ENCODE results near the gene WTAP. TPM values are rescaled to one million over a fixed set of nuclear protein-coding genes. Genes with fewer than 3 reads are reported as not detected.

WTAP gene
- total and polyA plus RNA-seq, 2 of the 4 experiments (the other 2 are of a cell fraction) = 30.2 to 92.3 TPM

DNA sequence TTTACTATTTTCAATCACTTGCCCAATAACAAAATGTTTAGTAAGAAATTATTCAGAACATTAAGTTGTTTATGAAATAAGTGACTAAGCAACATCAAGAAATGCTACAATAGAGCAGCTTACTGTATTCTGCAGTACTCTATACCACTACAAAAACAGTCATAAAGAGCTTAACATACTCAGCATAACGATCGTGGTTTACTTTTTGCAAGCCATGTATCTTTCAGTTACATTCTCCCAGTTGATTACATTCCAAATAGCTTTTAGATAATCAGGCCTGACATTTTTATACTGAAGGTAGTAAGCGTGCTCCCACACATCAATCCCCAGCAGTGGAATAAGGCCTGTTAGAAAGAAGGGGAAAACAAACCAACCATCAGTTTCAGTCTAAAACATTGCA lies 45.0 kb upstream of the WTAP start:
- peak; percentile 74 for DNase-seq
- ChIA-PET POLR2A (ENCODE audit: unreplicated experiment) (interaction anchor here (0.6 to 1.0 kb wide), 3 partner anchors 19 to 109 kb away, joined by 3 to 9 read pairs (median 3); partner anchors contain the start of gene ACAT2), CTCF (interaction anchor here (1.5 kb wide), 1 partner anchor 9 kb away, joined by 5 read pairs; no protein-coding TSS in a partner anchor)
- H3K4me2 ChIP-seq (ENCODE audit: low read depth, low read length) = no peak overlapping the region
- no peak overlapping the region for H4K8ac ChIP-seq (ENCODE audit: low read depth in 2 of 2, low read length in 2 of 2)
- H3K9me1 ChIP-seq (ENCODE audit: insufficient read depth, low read length) = peaks cover 7% of the 10 kb centered on the region
- H3K23ac ChIP-seq (ENCODE audit: low read depth, low read length) = no peak overlapping the region
- no peak overlapping the region for H2BK15ac ChIP-seq (ENCODE audit: low read depth, low read length)
- intact Hi-C loops (cut with micrococcal nuclease) (no loop called here), dilution Hi-C loops (cut with HindIII; ENCODE audit: low sequenced_read_pairs, unreplicated experiment) (no loop called here), in situ Hi-C loops (cut with MboI; ENCODE audit: low sequenced_read_pairs) (loop anchor here (25.0 kb wide), 1 partner anchor 280 kb away; the partner anchor contains the start of gene IGF2R)
- H3K56ac ChIP-seq (ENCODE audit: extremely low read depth, insufficient read depth, low read length) = no peak overlapping the region
- no peak overlapping the region for H2AK5ac ChIP-seq (ENCODE audit: low read depth, low read length)
- TF ChIP-seq MAFK (IDR thresholded peaks at IDR 0.05; ENCODE audit: low read depth, low read length) (no peak), CEBPB (IDR thresholded peaks at IDR 0.05; ENCODE audit: low read depth, low read length) (peak; percentile 40; the same call in 1 of the 2 replicates)
- H4K91ac ChIP-seq (ENCODE audit: insufficient read depth, low read depth, low read length) = no peak overlapping the region
- no peak overlapping the region for H3K9ac ChIP-seq (ENCODE audit: low read depth, low read length)
- ATAC-seq (ENCODE audit: low read depth) = peak; percentile 73
- H2AFZ ChIP-seq (replicated peaks; ENCODE audit: low read length, poor library complexity) = no peak overlapping the region
- no peak overlapping the region for H3K4ac ChIP-seq (ENCODE audit: low read depth, low read length)
- H3K14ac ChIP-seq (replicated peaks; ENCODE audit: low read depth, low read length) = no peak overlapping the region
- no peak overlapping the region for H4K5ac ChIP-seq (ENCODE audit: low read depth, low read length)
- WGBS, 2 experiments (ENCODE audit: extremely low coverage in 2 of 2, insufficient read length in 1 of 2) = no CpG with 5 or more reads among the region's 3 CpGs
- H4K20me1 ChIP-seq (ENCODE audit: insufficient read depth, low read length) = no peaks in the 10 kb centered on the region
- H2BK20ac ChIP-seq (ENCODE audit: low read depth, low read length) = no peak overlapping the region
- peak overlapping the region; percentile 22; the same call in 1 of the 2 replicates for H3K27ac ChIP-seq (ENCODE audit: insufficient read depth, low read length)
- no peak overlapping the region for H2AK9ac ChIP-seq (replicated peaks; ENCODE audit: low read depth, low read length, poor library complexity)
- no peak overlapping the region for H3K4me3 ChIP-seq (ENCODE audit: insufficient read depth, low read depth, low read length)
- H3K9me3 ChIP-seq (ENCODE audit: control insufficient read depth, insufficient read depth, low read length) = no peaks in the 10 kb centered on the region
- H2BK5ac ChIP-seq (ENCODE audit: low read depth, low read length, poor library complexity, severe bottlenecking) = peak overlapping the region; percentile 94
- no TSS peak for BruUV-seq (replicated peaks)
- no peak overlapping the region for H3K18ac ChIP-seq (ENCODE audit: low read depth, low read length)
- H3K4me1 ChIP-seq (ENCODE audit: control insufficient read depth, insufficient read depth, low read length) = peaks cover 24% of the 10 kb centered on the region
- H3K27me3 ChIP-seq (ENCODE audit: control insufficient read depth, insufficient read depth, low read length) = no peaks in the 10 kb centered on the region
- H3K36me3 ChIP-seq (ENCODE audit: control insufficient read depth, insufficient read depth, low read length) = peaks cover 45% of the 10 kb centered on the region
- no peak overlapping the region for H2BK120ac ChIP-seq (ENCODE audit: low read depth, low read length)
- H3K79me1 ChIP-seq (ENCODE audit: low read depth in 1 of 2, low read length in 2 of 2) = peaks cover 18 to 44% of the 10 kb centered on the region in 2 experiments
